Retina (tissue), 1 donor: ENCODE measurements around the gene STARD4.

Experiments used
- DNase-seq: peaks from one replicate; pipeline ENCODE4 v3.0.0-alpha.2; 2016

STARD4 gene

GRCh38 chr5:111469293-111469896, 42.9 kb downstream of the STARD4 start:
- DNase-seq, result no peak

GRCh38 chr5:111463311-111463710, 49.0 kb downstream of the STARD4 start:
- peak; percentile 20 for DNase-seq

GRCh38 chr5:111461934-111462333, 50.4 kb downstream of the STARD4 start:
- DNase-seq, result no peak

GRCh38 chr5:111461255-111461671, 51.1 kb downstream of the STARD4 start:
- peak; percentile 75 for DNase-seq

- no peak for DNase-seq
Observed at GRCh38 chr5:111454776-111455175, 57.6 kb downstream of the STARD4 start.

- DNase-seq, result peak; percentile 50
Observed at GRCh38 chr5:111454198-111454622, 58.1 kb downstream of the STARD4 start.

- peak; percentile 49 for DNase-seq
Observed at GRCh38 chr5:111453747-111454146, 58.6 kb downstream of the STARD4 start.

- DNase-seq, result no peak
Observed at GRCh38 chr5:111453295-111453694, 59.0 kb downstream of the STARD4 start.

- no peak for DNase-seq
Observed at GRCh38 chr5:111447822-111448221, 64.5 kb downstream of the STARD4 start.

GRCh38 chr5:111447099-111447498, 65.2 kb downstream of the STARD4 start:
- DNase-seq, result no peak
